H1 (cell line): ENCODE results near the gene EIPR1. TPM values are rescaled to one million over a fixed set of nuclear protein-coding genes. Genes with fewer than 3 reads are reported as not detected.

ENCODE experiments used
- CTCF ChIA-PET: fragments of 300-600 bp; sonication (Branson Sonifier 250); formaldehyde crosslinking; loops from one replicate; lab custom pipeline; 2021; ENCODE audit not compliant: partially characterized antibody; lab: Charles Lee
- POLR2A ChIA-PET: fragments of 300-600 bp; sonication (Branson Sonifier 250); formaldehyde crosslinking; loops from one replicate; lab custom pipeline; 2021; ENCODE audit warnings: inconsistent platforms; ENCODE audit not compliant: partially characterized antibody; lab: Charles Lee
- DNase-seq, 2 experiments: peaks; one replicate each; pipeline versions ENCODE4 v3.0.0 to v3.0.0-alpha.2; 2010 to 2022; ENCODE audit warnings: low spot score in 2 of 2, low read depth in 1 of 2, mixed read lengths in 1 of 2
- FAIRE-seq: peaks from 2 replicates; lab custom pipeline; 2011; peaks lifted over from hg19 to GRCh38; lab: Jason Lieb, UNC
- H2AFZ ChIP-seq: 2 replicates; pipeline ENCODE4 v1.8.1; 2012; ENCODE audit warnings: low read length, inconsistent platforms
- H2AK5ac ChIP-seq: 2 replicates; pipeline ENCODE4 v1.6.1; 2013; ENCODE audit warnings: low read depth, low read length
- H2BK120ac ChIP-seq: replicated peaks from 2 replicates; pipeline ENCODE3; 2013; ENCODE audit warnings: low read depth, low read length, inconsistent platforms
- H2BK12ac ChIP-seq: 2 replicates; pipeline ENCODE4 v1.6.1; 2013; ENCODE audit warnings: low read depth, low read length
- H2BK15ac ChIP-seq: 2 replicates; pipeline ENCODE4 v1.6.1; 2013; ENCODE audit warnings: low read length
- H2BK20ac ChIP-seq: 2 replicates; pipeline ENCODE4 v1.6.1; 2013; ENCODE audit warnings: low read length
- H2BK5ac ChIP-seq: 2 replicates; pipeline ENCODE4 v1.6.1; 2013; ENCODE audit warnings: low read depth, low read length
- H3K14ac ChIP-seq: 2 replicates; pipeline ENCODE4 v1.6.1; 2013; ENCODE audit warnings: inconsistent platforms; ENCODE audit not compliant: insufficient read length
- H3K18ac ChIP-seq: 2 replicates; pipeline ENCODE4 v1.6.1; 2013; ENCODE audit warnings: low read length; ENCODE audit errors: extremely low read depth
- H3K23ac ChIP-seq: 2 replicates; pipeline ENCODE4 v1.6.1; 2013; ENCODE audit warnings: inconsistent platforms; ENCODE audit not compliant: insufficient read length
- H3K23me2 ChIP-seq: 2 replicates; pipeline ENCODE4 v1.6.1; 2013; ENCODE audit warnings: low read depth, low read length
- H3K27ac ChIP-seq: 2 replicates; pipeline ENCODE4 v1.6.1; 2011; ENCODE audit warnings: low read depth, low read length, inconsistent platforms
- H3K27me3 ChIP-seq, 4 experiments: replicated peaks in 1 of 4; 1 replicate in 1 of 4; 2 replicates in 3 of 4; pipeline versions ENCODE4 v1.6.1 to v1.8.1; 2011 to 2013; ENCODE audit warnings: low read length in 3 of 4, mild to moderate bottlenecking in 3 of 4, inconsistent platforms in 2 of 4, mixed read lengths in 2 of 4, moderate library complexity in 1 of 4; ENCODE audit not compliant: control insufficient read depth in 3 of 4, insufficient read depth in 3 of 4; ENCODE audit errors: extremely low read depth in 1 of 4
- H3K36me3 ChIP-seq, 4 experiments: 2 replicates each; pipeline versions ENCODE4 v1.6.1 to v1.8.1; 2011 to 2013; ENCODE audit warnings: mild to moderate bottlenecking in 4 of 4, low read length in 3 of 4, moderate library complexity in 2 of 4, control low read depth in 1 of 4, inconsistent platforms in 1 of 4; ENCODE audit not compliant: insufficient read depth in 4 of 4, control insufficient read depth in 2 of 4
- H3K4ac ChIP-seq: replicated peaks from 2 replicates; pipeline ENCODE3; 2013; ENCODE audit warnings: low read length, low read depth, mixed read lengths, inconsistent platforms; ENCODE audit not compliant: insufficient read length
- H3K4me1 ChIP-seq, 4 experiments: replicated peaks in 1 of 4; 1 replicate in 1 of 4; 2 replicates in 3 of 4; pipeline versions ENCODE4 v1.6.1 to v1.8.1; 2011 to 2013; ENCODE audit warnings: low read length in 3 of 4, inconsistent platforms in 2 of 4, mixed read lengths in 1 of 4; ENCODE audit not compliant: insufficient read depth in 4 of 4, control insufficient read depth in 3 of 4
- H3K4me2 ChIP-seq, 2 experiments: 2 replicates each; pipeline versions ENCODE4 v1.6.1 to v1.8.1; 2011 to 2013; ENCODE audit warnings: low read depth in 2 of 2, low read length in 2 of 2, control low read depth in 1 of 2, inconsistent platforms in 1 of 2, mild to moderate bottlenecking in 1 of 2; ENCODE audit not compliant: insufficient read depth in 1 of 2
- H3K4me3 ChIP-seq, 4 experiments: fragments of 200-600, 300-600 bp in 1 of 4; sonication (generic), shearing (Covaris generic), sonication (Bioruptor Twin) in 1 of 4; 2 replicates each; pipeline versions ENCODE4 v1.5.1 to v1.8.1; 2011 to 2016; ENCODE audit warnings: low read length in 4 of 4, low read depth in 3 of 4, control low read depth in 2 of 4, inconsistent platforms in 2 of 4, mild to moderate bottlenecking in 2 of 4, mixed read lengths in 1 of 4, moderate library complexity in 1 of 4; ENCODE audit not compliant: insufficient read depth in 2 of 4; ENCODE audit errors: extremely low read depth in 1 of 4
- H3K56ac ChIP-seq: replicated peaks from 2 replicates; pipeline ENCODE3; 2013; ENCODE audit warnings: low read depth, mild to moderate bottlenecking, mixed read lengths, low read length, inconsistent platforms; ENCODE audit not compliant: insufficient read length
- H3K79me1 ChIP-seq: 2 replicates; pipeline ENCODE4 v1.6.1; 2013; ENCODE audit warnings: low read depth, low read length, control low read depth
- H3K79me2 ChIP-seq, 2 experiments: 2 replicates each; pipeline versions ENCODE4 v1.6.1 to v1.8.1; 2012 to 2013; ENCODE audit warnings: low read length in 2 of 2, mild to moderate bottlenecking in 2 of 2, inconsistent platforms in 1 of 2; ENCODE audit not compliant: insufficient read depth in 2 of 2, control insufficient read depth in 1 of 2
- H3K9ac ChIP-seq, 4 experiments: replicated peaks in 1 of 4; 1 replicate in 1 of 4; 2 replicates in 3 of 4; pipeline versions ENCODE4 v1.6.1 to v1.8.1; 2011 to 2013; ENCODE audit warnings: low read depth in 3 of 4, low read length in 3 of 4, control low read depth in 2 of 4, mild to moderate bottlenecking in 2 of 4, moderate library complexity in 2 of 4, inconsistent platforms in 1 of 4; ENCODE audit errors: extremely low read depth in 1 of 4
- H3K9me3 ChIP-seq, 2 experiments: 2 replicates each; pipeline versions ENCODE4 v1.6.1 to v1.8.1; 2012 to 2013; ENCODE audit warnings: mild to moderate bottlenecking in 2 of 2, moderate library complexity in 2 of 2, control low read depth in 1 of 2, inconsistent platforms in 1 of 2, low read depth in 1 of 2, low read length in 1 of 2, mixed read lengths in 1 of 2; ENCODE audit not compliant: insufficient read depth in 2 of 2
- H4K20me1 ChIP-seq, 2 experiments: replicated peaks in 1 of 2; 2 replicates each; pipeline versions ENCODE3 to v1.8.1; 2011 to 2013; ENCODE audit warnings: inconsistent platforms in 2 of 2, low read length in 2 of 2, mild to moderate bottlenecking in 1 of 2; ENCODE audit not compliant: insufficient read depth in 2 of 2, control insufficient read depth in 1 of 2
- H4K5ac ChIP-seq: 2 replicates; pipeline ENCODE4 v1.6.1; 2013; ENCODE audit warnings: low read length, low read depth, mixed read lengths, inconsistent platforms; ENCODE audit not compliant: insufficient read length
- H4K8ac ChIP-seq: 2 replicates; pipeline ENCODE4 v1.8.0; 2013; ENCODE audit warnings: mild to moderate bottlenecking, moderate library complexity, low read length, inconsistent platforms; ENCODE audit not compliant: insufficient read depth; ENCODE audit errors: extremely low read depth
- H4K91ac ChIP-seq: replicated peaks from 2 replicates; pipeline ENCODE3; 2013; ENCODE audit warnings: low read length, mixed read lengths, inconsistent platforms; ENCODE audit not compliant: insufficient read length
- CBX8 ChIP-seq: fragments of 300-800, 300-1000 bp; sonication (generic); IDR thresholded peaks from 2 replicates; pipeline ENCODE4 v1.7.1; 2016; ENCODE audit warnings: low read depth, low read length, borderline replicate concordance
- EZH2 ChIP-seq: fragments of 200-600 bp; sonication (generic); IDR thresholded peaks from 2 replicates; pipeline ENCODE4 v1.7.1; 2012; ENCODE audit warnings: low read depth, mild to moderate bottlenecking, moderate library complexity, low read length, inconsistent platforms; ENCODE audit not compliant: severe bottlenecking
- FOSL1 ChIP-seq: IDR thresholded peaks from 2 replicates; pipeline ENCODE4 v1.6.1; 2011; ENCODE audit warnings: mild to moderate bottlenecking, low read depth, low read length, moderate library complexity; ENCODE audit not compliant: insufficient read depth
- JUN ChIP-seq: IDR thresholded peaks from 2 replicates; pipeline ENCODE4 v1.6.1; 2011; ENCODE audit warnings: low read depth, mild to moderate bottlenecking, improper control_type of control experiment, low read length
- KDM4A ChIP-seq: IDR thresholded peaks from one replicate; pipeline ENCODE4 v1.7.1; 2012; ENCODE audit warnings: low read depth, mild to moderate bottlenecking, moderate library complexity, low read length, inconsistent platforms; ENCODE audit not compliant: severe bottlenecking
- MAFK ChIP-seq: IDR thresholded peaks from 2 replicates; pipeline ENCODE4 v1.6.1; 2012; ENCODE audit warnings: low read depth, mild to moderate bottlenecking, improper control_type of control experiment, low read length
- RNF2 ChIP-seq: fragments of 200-900, 300-1000 bp; sonication (generic); IDR thresholded peaks from 2 replicates; pipeline ENCODE4 v1.7.1; 2016; ENCODE audit warnings: borderline replicate concordance, low read depth, mild to moderate bottlenecking, antibody characterized with exemption, low read length; ENCODE audit not compliant: poor library complexity, severe bottlenecking; ENCODE audit errors: missing control alignments
- RXRA ChIP-seq: IDR thresholded peaks from 2 replicates; pipeline ENCODE4 v1.6.1; 2011; ENCODE audit warnings: low read depth, mild to moderate bottlenecking, low read length, moderate library complexity; ENCODE audit not compliant: insufficient read depth
- SP4 ChIP-seq: IDR thresholded peaks from 2 replicates; pipeline ENCODE4 v1.6.1; 2012; ENCODE audit warnings: low read length, inconsistent platforms
- SUZ12 ChIP-seq: fragments of 200-600 bp; sonication (generic); IDR thresholded peaks from 2 replicates; pipeline ENCODE4 v1.6.1; 2012; ENCODE audit warnings: mild to moderate bottlenecking, inconsistent platforms, low read length, moderate library complexity, mixed read lengths
- TAF7 ChIP-seq: optimal IDR thresholded peaks from 2 replicates; pipeline ENCODE3; 2011; ENCODE audit warnings: low read depth, mild to moderate bottlenecking, inconsistent platforms, low read length, moderate library complexity, borderline replicate concordance
- TBP ChIP-seq: IDR thresholded peaks from 2 replicates; pipeline ENCODE4 v1.6.1; 2011; ENCODE audit warnings: low read depth, low read length, improper control_type of control experiment
- WGBS, 2 experiments: shearing (Covaris generic) in 1 of 2; methylation state at CpG; one replicate each; pipeline versions ENCODE4 v1.1.6 to v1.1.7; 2013 to 2015; ENCODE audit warnings: low lambda C conversion rate in 2 of 2, mixed read lengths in 2 of 2, inconsistent platforms in 1 of 2, low coverage in 1 of 2, missing lambda C conversion rate in 1 of 2; ENCODE audit not compliant: insufficient replicate concordance in 2 of 2, insufficient coverage in 1 of 2, insufficient read length in 1 of 2; ENCODE audit errors: extremely low coverage in 1 of 2, missing lambda C conversion rate in 1 of 2; 5-methylcytosine and 5-hydroxymethylcytosine counted together
- polyA plus RNA-seq, 7 experiments: library from polyadenylated mRNA; depleted of rRNA in 3 of 7; stranded (reverse) in 5 of 7; unstranded in 2 of 7; fragments of >200 nt in 5 of 7; fragments of 200-250 nt in 2 of 7; gene quantifications; 1 replicate in 5 of 7; 2 replicates in 1 of 7; 4 replicates in 1 of 7; pipeline versions ENCODE4 v1.2.1 to v1.2.3, GENCODE V29; 2011 to 2013; ENCODE audit warnings: missing spikeins in 2 of 7, mixed read lengths in 2 of 7
- total RNA-seq: library from RNA; stranded (reverse); fragmentation: NEBNext Ultra II Directional; extraction: Animal tissue kit (Norgen Biotek cat#: 25700); gene quantifications from 2 replicates; pipeline ENCODE4 v1.2.1, GENCODE V29; 2021

The EIPR1 gene
- total and polyA plus RNA-seq, 2 of the 8 experiments (the other 6 are each of a cell fraction or from before 2014, with no cell fraction given) = 26.3 to 56.4 TPM

GRCh38 chr2:3287896-3288295 lies 89.7 kb downstream of the EIPR1 start:
- Histone ChIP-seq H2AK5ac (no peak overlapping the region), H3K4me2 (no peak overlapping the region), H3K23me2 (no peaks in the 10 kb centered on the region), H4K91ac (no peak overlapping the region), H3K4ac (no peak overlapping the region), H2BK20ac (no peak overlapping the region), H3K27ac (no peak overlapping the region), H3K14ac (no peak overlapping the region), H3K4me3 (no peak overlapping the region), H3K4me1 (peaks cover 0 to 11% (median 1%) of the 10 kb centered on the region in 4 experiments; a peak in 2 of 7 replicates), H3K18ac (no peak overlapping the region), H3K79me2 (peaks cover 0 to 10% of the 10 kb centered on the region in 2 experiments; a peak in 1 of 4 replicates), H3K36me3 (no peaks in the 10 kb centered on the region; a peak in 1 of 8 replicates), H2BK15ac (no peak overlapping the region), H2BK120ac (no peak overlapping the region), H3K56ac (no peak overlapping the region), H2BK12ac (no peak overlapping the region), H4K20me1 (peaks cover 3 to 4% of the 10 kb centered on the region in 2 experiments), H3K9ac (no peak overlapping the region), H4K8ac (no peak overlapping the region), H2AFZ (no peak overlapping the region), H3K79me1 (peaks cover 9% of the 10 kb centered on the region; the same call in 1 of the 2 replicates), H2BK5ac (no peak overlapping the region; the same call in 1 of the 2 replicates), H4K5ac (no peak overlapping the region), H3K9me3 (0 out of 4 replicates have a peak, but pooled peaks cover 0 to 2% of the 10 kb centered on the region in 2 experiments), H3K23ac (no peak overlapping the region), H3K27me3 (no peaks in the 10 kb centered on the region)
- POLR2A ChIA-PET = interaction anchor here (1.1 kb wide), 1 partner anchor 11 kb away, joined by 4 read pairs; no protein-coding TSS in a partner anchor
- DNase-seq (no peak), FAIRE-seq (no peak)
- CTCF ChIA-PET = interaction anchor here (1.2 to 2.2 kb wide), 5 partner anchors 9 to 109 kb away, joined by 3 to 8 read pairs (median 4); no protein-coding TSS in a partner anchor
- WGBS, 2 experiments = 90% methylated on average over 13 of the region's 13 CpGs; no CpG with 5 or more reads in 1 of the 2 experiments
- TF ChIP-seq KDM4A = no peak
- TF ChIP-seq SUZ12 = no peak
- TF ChIP-seq TAF7 = no peak
- TF ChIP-seq MAFK = no peak
- no peak for TF ChIP-seq RXRA
- no peak for TF ChIP-seq TBP
- TF ChIP-seq RNF2 = no peak
- TF ChIP-seq JUN = no peak
- TF ChIP-seq FOSL1 = no peak
- no peak for TF ChIP-seq SP4
- TF ChIP-seq CBX8 = no peak
- TF ChIP-seq EZH2 = no peak
